Panc1 (cell line): ENCODE data around the gene LDLRAD4.

Source experiments
- CTCF ChIP-seq: fragments of 450-650 bp; IDR thresholded peaks from 2 replicates; pipeline ENCODE4 v1.5.1; 2017; ENCODE audit warnings: mild to moderate bottlenecking
- POLR2AphosphoS5 ChIP-seq: IDR thresholded peaks from 2 replicates; pipeline ENCODE4 v1.6.1; 2012; ENCODE audit warnings: mild to moderate bottlenecking, low read depth, low read length, moderate library complexity

GRCh38 chr18:13337369-13337768, 118.8 kb downstream of the LDLRAD4 start:
- TF ChIP-seq CTCF (no peak), POLR2AphosphoS5 (no peak)
